SJSA1 (cell line): ENCODE measurements around the gene DCP1A. TPM values are rescaled to one million over a fixed set of nuclear protein-coding genes. Genes with fewer than 3 reads are reported as not detected.
"Not testable (repeated sequence)": the region's sequence is repeated elsewhere in the genome, so short reads cannot be mapped to it uniquely, and the experiment has no call there.

ENCODE experiments used
- DNase-seq, 2 experiments: peaks; one replicate each; pipeline ENCODE4 v3.0.0-alpha.2; 2015 to 2020; ENCODE audit warnings: low spot score in 2 of 2, low read depth in 1 of 2
- H3K27ac ChIP-seq: fragments of 250-450 bp; sonication (Bioruptor Pico); 2 replicates; pipeline ENCODE4 v1.5.1; 2020; ENCODE audit warnings: mild to moderate bottlenecking, moderate library complexity
- H3K27me3 ChIP-seq: fragments of 250-450 bp; sonication (Bioruptor Pico); replicated peaks from 2 replicates; pipeline ENCODE4 v1.5.1; 2020; ENCODE audit warnings: mild to moderate bottlenecking, moderate library complexity
- H3K36me3 ChIP-seq: fragments of 250-450 bp; sonication (Bioruptor Pico); 2 replicates; pipeline ENCODE4 v1.5.1; 2020; ENCODE audit warnings: mild to moderate bottlenecking
- H3K4me1 ChIP-seq: fragments of 250-450 bp; sonication (Bioruptor Pico); replicated peaks from 2 replicates; pipeline ENCODE4 v1.6.1; 2021; ENCODE audit warnings: mild to moderate bottlenecking
- H3K4me3 ChIP-seq: fragments of 250-450 bp; sonication (Bioruptor Pico); 2 replicates; pipeline ENCODE4 v1.5.1; 2020; ENCODE audit warnings: mild to moderate bottlenecking
- H3K9me3 ChIP-seq: fragments of 250-450 bp; sonication (Bioruptor Pico); replicated peaks from 2 replicates; pipeline ENCODE4 v1.5.1; 2020; ENCODE audit warnings: mild to moderate bottlenecking
- total RNA-seq: library from RNA; depleted of rRNA; stranded (reverse); fragments of >200 nt; shearing (Covaris generic); gene quantifications from 2 replicates; pipeline ENCODE4 v1.2.3, GENCODE V29; 2014

Gene DCP1A
- total RNA-seq, 1 experiment from 2014 or later, result 15.2 TPM

DNA sequence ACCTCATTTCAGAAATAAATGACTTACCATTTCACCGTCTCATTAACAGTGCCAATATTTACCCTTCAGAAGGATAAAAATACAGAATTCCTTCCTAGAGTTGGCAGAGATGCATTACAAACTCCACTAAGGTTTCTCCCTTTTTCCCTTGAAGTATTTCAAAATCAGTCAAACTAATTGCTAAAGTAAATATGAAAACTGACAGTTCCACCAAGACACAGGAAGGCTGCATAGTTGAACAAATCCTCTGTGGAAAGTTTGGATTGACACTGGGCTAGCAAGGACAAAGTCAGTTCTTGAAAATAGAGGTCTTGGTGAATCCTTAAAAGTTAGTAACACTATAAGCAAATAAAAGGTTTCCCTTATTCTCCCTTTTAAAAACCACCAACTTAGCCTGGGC is 34.5 kb downstream of the DCP1A start:
- no peak for DNase-seq
- H3K36me3 ChIP-seq, result peaks cover 43% of the 10 kb centered on the region

DNA sequence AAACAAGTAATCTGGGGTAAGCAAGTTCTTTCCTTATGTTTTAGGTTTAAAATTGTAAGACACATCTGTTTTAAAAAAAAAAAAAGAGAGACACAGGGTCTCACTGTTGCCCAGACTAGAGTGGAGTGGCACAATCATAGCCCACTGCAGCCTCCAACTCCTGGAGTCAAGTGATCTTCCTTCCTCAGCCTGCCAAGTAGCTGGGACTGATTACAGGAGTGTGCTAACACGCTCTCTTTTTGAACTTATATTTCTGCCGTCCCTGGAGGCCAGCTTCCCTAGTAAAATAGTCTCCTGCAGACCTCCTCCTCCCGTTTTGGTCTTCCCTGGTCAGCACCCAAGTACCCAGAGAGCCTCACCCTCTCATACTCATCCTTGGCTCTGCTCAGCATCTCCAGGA is 35.5 kb downstream of the DCP1A start:
- Histone ChIP-seq H3K27me3 (no peaks in the 10 kb centered on the region), H3K27ac (no peak overlapping the region), H3K36me3 (peaks cover 41% of the 10 kb centered on the region), H3K4me3 (no peak overlapping the region), H3K4me1 (no peaks in the 10 kb centered on the region), H3K9me3 (no peaks in the 10 kb centered on the region)
- no peak for DNase-seq

More for the DNA sequence above, 34.5 kb downstream of the DCP1A start:
- Histone ChIP-seq H3K27me3 (no peaks in the 10 kb centered on the region), H3K4me1 (no peaks in the 10 kb centered on the region), H3K9me3 (no peaks in the 10 kb centered on the region), H3K4me3 (no peak overlapping the region), H3K27ac (no peak overlapping the region)

DNA sequence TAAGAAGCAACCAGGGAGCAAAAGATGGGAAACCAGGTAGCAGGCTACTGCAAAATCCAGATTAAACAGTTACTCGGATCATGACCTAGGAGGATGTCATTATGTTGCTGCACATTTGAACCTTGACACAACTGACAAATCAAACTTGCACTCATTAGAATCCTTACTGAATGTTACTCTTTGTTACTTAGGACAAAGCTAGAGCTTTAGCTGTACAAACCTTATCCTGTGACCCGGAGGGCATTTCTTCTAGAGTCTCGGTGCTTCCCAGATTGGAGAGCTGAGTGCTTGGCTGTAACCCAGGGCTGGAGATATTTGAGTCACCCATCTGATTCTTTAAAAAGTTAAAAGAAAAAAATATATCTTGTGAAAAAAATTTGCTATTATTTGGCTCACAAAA is 43.4 kb downstream of the DCP1A start:
- peaks cover 44% of the 10 kb centered on the region for H3K36me3 ChIP-seq
- H3K4me1 ChIP-seq, result peaks cover 5% of the 10 kb centered on the region
- H3K9me3 ChIP-seq, result no peaks in the 10 kb centered on the region
- H3K4me3 ChIP-seq, result no peak overlapping the region
- H3K27me3 ChIP-seq, result no peaks in the 10 kb centered on the region
- no peak for DNase-seq
- no peak overlapping the region for H3K27ac ChIP-seq

DNA sequence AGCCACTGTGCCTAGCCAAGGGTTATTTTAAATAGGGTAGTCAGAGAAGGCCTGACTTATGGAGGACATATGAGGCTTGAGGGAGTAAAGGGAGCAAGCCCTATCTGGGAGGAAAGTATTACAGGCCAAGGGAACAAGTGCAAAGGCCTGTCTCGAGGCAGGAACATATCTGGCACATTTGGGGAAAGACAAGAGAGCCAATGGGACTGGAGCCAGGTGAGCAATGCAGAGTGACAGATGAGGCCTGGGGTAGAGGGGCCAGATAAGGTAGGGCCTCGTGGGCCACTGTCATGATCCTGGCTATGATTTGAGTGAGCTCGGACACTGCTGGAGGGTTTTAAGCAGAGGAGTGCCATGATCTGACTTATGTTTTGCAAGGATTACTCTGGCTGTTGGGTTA is 43.8 kb downstream of the DCP1A start:
- Histone ChIP-seq H3K27me3 (no peaks in the 10 kb centered on the region), H3K9me3 (no peaks in the 10 kb centered on the region), H3K4me1 (peaks cover 5% of the 10 kb centered on the region), H3K4me3 (no peak overlapping the region), H3K36me3 (peaks cover 44% of the 10 kb centered on the region), H3K27ac (no peak overlapping the region)
- no peak for DNase-seq

DNA sequence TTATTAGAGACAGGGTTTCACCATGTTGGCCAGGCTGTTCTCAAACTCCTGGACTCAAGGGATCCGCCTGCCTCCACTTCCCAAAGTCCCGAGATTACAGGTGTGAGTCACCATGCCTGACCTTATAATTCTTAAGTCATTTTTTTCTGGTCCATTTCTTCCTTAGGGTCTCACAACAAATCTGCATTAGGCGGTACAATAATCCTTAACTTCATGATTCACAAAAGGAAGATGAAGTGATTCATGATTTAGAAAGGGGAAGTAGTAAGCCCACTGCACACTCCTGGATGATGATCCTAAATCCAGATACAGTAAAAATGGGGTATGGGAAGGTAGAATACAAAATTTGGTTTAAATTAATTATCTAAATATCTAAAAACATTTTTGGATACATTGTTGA is 46.5 kb downstream of the DCP1A start:
- DNase-seq, result no peak
- Histone ChIP-seq H3K27ac (no peak overlapping the region), H3K4me3 (no peak overlapping the region), H3K36me3 (peaks cover 43% of the 10 kb centered on the region), H3K9me3 (no peaks in the 10 kb centered on the region), H3K27me3 (no peaks in the 10 kb centered on the region), H3K4me1 (peaks cover 5% of the 10 kb centered on the region)

DNA sequence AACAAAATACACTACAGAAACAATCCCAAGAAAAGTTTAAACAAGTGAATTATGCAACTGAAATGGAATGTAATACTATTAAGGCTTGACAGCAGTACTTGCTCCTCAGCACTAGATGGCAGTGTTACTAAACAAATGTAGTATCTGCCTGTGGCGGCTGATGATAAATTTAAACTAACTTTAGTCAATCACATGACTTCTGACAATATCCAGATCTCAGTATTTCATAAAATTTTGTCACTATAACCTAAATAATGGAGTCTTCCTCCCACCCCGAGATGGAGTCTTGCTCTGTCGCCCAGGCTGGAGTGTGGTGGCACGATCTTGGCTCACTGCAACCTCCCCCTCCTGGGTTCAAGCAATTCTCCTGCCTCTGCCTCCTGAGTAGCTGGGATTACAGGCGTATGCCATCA is 47.7 kb downstream of the DCP1A start:
- H3K27ac ChIP-seq, H3K4me1 ChIP-seq, H3K9me3 ChIP-seq, H3K27me3 ChIP-seq, H3K4me3 ChIP-seq: not testable (repeated sequence)
- DNase-seq, result peak in 1 of 2 experiments; percentile 44
- peaks cover 43% of the 10 kb centered on the region for H3K36me3 ChIP-seq

DNA sequence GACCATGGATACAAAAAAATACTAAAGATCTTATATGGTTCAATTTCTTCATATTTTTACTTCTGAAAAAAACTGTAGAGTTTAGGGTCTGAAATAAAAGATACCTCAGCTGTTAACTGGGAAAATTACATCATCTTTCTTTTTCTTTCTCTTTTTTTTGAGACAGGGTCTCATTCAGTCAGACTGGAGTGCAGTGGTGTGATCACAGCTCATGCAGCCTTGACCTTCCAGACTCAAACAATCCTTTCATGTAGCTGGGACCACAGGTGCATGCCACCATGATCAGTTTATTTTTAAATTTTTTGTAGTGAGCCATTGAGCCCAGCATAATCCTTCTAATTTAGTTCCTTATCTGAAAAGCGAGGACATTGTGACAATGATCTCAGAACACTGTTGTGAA is 51.9 kb downstream of the DCP1A start:
- no peak overlapping the region for H3K4me3 ChIP-seq
- peaks cover 24% of the 10 kb centered on the region for H3K36me3 ChIP-seq
- peaks cover 5% of the 10 kb centered on the region for H3K4me1 ChIP-seq
- H3K27me3 ChIP-seq, result no peaks in the 10 kb centered on the region
- H3K27ac ChIP-seq, result no peak overlapping the region
- DNase-seq, result no peak
- H3K9me3 ChIP-seq, result no peaks in the 10 kb centered on the region

DNA sequence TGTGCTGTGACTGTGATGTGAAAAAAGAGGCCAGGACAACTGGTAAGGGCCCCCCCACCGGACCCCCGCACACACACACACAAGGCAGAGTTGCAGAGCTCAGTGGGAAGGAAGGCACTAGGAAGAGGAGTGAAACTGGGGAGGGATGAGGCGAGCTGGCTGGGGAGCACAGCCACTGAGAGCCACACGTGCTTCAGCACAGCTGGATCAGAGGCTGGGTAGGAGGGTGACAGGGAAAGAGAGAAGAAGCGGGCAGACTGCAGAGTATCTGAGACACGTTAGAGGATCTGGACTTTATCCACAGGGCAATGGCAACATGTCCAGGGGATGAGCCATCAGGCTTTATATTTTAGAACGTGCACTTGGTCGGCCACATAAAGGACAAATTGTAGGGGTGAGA is 53.5 kb downstream of the DCP1A start:
- no peaks in the 10 kb centered on the region for H3K27me3 ChIP-seq
- no peak for DNase-seq
- H3K9me3 ChIP-seq, result no peaks in the 10 kb centered on the region
- H3K36me3 ChIP-seq, result peaks cover 19% of the 10 kb centered on the region
- no peaks in the 10 kb centered on the region for H3K4me1 ChIP-seq
- H3K27ac ChIP-seq, result no peak overlapping the region
- H3K4me3 ChIP-seq, result no peak overlapping the region

DNA sequence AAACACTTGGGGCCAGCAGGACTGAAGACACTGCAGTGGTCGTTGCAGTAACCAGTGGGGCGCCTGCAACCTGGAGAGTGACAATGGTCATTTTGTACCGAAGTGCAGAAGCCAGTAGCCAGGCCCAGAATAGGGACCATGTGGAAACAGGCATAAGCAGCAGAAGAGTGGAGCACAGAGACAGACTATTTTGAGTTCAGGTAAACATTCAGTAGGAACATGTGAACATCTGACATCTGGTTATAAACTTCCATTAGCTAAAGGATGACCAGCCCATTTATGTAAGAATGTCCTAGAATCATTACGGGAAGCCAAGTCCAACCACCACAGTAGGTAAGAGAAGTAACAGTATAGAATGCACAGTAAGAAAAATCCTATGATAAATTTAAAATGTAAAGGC is 59.1 kb downstream of the DCP1A start:
- no peaks in the 10 kb centered on the region for H3K4me1 ChIP-seq
- no peak overlapping the region for H3K27ac ChIP-seq
- H3K9me3 ChIP-seq, result no peaks in the 10 kb centered on the region
- H3K4me3 ChIP-seq, result no peak overlapping the region
- H3K36me3 ChIP-seq, result peaks cover 28% of the 10 kb centered on the region
- H3K27me3 ChIP-seq, result no peaks in the 10 kb centered on the region
- no peak for DNase-seq

DNA sequence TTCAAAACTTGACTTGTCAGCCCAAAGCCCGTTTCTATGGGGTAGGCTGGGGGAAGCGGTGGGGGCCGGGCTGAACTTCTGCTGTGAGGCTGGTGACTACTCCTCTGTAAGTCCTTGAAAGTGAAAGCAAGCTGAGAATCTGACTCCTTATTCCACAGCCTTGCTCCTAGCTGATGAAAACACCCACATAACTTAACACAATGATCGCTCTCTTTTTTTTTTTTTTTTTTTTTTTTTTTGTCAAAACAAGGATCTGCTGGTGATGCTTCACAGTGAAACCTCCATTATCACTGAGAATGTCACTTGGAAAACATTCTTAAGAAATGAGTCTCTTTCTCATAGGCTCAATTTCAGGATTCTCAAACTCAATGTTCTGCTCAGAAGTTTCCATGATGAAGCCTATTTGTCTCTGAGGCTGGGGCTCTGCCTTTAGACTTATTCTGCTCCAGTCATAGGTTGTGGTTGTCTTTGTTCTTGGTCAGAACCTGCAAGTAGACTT is 60.2 kb downstream of the DCP1A start:
- Histone ChIP-seq H3K9me3 (no peaks in the 10 kb centered on the region), H3K4me3 (no peak overlapping the region), H3K27me3 (no peaks in the 10 kb centered on the region), H3K36me3 (peaks cover 28% of the 10 kb centered on the region), H3K27ac (no peak overlapping the region), H3K4me1 (no peaks in the 10 kb centered on the region)
- DNase-seq, result no peak

DNA sequence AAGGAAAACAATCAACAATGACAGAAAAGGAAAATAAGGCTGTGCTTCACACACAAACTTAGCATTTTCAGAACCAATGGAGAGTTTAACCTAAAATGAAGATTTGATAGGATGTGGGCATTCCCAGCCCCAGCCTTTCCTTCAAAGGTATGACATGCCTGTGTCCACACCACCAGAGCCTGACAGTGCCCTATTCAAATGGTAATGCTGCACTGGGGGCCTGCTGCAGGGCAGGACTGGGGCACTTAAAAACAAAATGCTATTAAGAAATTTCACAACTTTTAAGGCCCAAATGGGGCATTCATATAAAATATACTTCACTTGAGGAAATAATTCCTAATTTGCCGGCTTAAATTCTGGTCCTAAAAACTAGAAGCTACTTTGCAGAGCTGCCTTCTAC is 60.6 kb downstream of the DCP1A start:
- H3K9me3 ChIP-seq, result no peaks in the 10 kb centered on the region

DNA sequence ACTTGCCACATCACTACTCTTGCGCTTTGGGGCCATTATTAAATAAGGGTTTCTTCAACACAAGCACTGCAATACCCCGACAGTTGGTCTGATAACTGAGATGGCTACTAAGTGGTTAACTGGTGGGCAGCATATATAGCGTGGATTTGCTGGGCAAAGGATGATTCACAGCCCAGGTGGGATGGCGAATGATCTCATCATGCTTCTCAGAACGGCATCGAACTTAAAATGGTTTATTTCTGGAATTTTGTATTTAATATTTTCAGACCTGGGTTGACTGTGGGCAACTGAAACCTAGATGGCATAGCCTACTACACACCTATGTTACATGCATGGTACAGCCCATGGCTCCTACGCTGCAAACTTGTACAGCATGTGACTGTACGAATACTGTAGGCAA is 64.8 kb downstream of the DCP1A start:
- Histone ChIP-seq H3K27ac (no peak overlapping the region), H3K4me3 (no peak overlapping the region), H3K36me3 (peaks cover 15% of the 10 kb centered on the region), H3K4me1 (no peaks in the 10 kb centered on the region), H3K9me3 (no peaks in the 10 kb centered on the region), H3K27me3 (no peaks in the 10 kb centered on the region)
- DNase-seq, result no peak

More for the DNA sequence above, 60.6 kb downstream of the DCP1A start:
- no peak overlapping the region for H3K4me3 ChIP-seq
- H3K36me3 ChIP-seq, result peaks cover 25% of the 10 kb centered on the region
- DNase-seq, result no peak
- H3K27me3 ChIP-seq, result no peaks in the 10 kb centered on the region
- H3K4me1 ChIP-seq, result no peaks in the 10 kb centered on the region
- no peak overlapping the region for H3K27ac ChIP-seq

DNA sequence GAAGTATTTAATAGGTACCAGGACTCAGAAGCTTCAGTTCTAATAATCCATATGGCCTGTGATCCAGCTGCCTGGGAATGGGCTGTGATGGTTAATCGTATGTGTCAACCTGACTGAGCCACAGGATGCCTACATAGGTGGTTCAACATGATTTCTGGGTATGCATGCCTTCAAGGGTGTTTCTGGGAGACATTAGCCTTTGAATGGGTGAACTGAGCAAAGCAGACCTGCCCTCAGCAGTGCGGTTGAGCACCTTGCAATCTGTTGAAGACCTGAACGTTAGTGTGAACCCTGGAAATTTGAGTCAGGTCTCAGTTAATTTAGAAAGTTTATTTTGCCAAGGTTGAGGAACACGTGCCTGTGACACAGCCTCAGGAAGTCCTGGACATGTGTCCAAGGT is 68.7 kb downstream of the DCP1A start:
- DNase-seq, result no peak
- Histone ChIP-seq H3K4me1 (no peaks in the 10 kb centered on the region), H3K27me3 (no peaks in the 10 kb centered on the region), H3K4me3 (no peak overlapping the region), H3K36me3 (no peaks in the 10 kb centered on the region), H3K27ac (no peak overlapping the region), H3K9me3 (no peaks in the 10 kb centered on the region)

DNA sequence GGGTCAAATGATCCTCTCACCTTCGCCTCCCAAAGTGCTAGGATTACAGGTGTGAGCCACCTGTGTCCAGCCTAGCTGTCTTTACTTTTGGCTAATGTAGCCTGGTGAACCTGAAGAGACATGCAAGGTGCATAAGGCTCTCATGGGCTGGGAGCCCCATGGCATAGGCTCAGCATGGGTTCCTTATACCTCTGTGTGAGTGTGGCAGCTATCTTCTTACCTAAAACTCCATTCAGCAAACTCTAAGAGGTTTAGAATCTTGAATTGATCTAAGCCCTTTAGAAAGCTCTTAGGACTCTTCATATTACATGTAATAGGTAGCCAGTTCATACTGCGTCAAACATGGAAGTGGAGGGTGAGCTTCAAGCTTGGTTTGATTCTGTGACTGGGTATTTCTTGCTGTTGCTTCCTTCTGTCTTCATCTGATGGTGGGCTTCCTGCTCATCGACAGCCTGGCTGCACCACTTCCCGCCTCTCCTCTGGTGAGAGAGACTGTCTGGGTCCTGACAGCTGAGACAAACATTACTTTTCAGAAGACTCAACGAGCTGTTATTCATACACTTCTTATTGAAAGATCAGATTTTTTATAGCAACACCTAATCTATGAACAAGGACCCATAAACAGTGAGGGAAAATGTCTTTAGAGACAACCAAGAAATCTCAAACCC is 72.3 kb downstream of the DCP1A start:
- no peaks in the 10 kb centered on the region for H3K27me3 ChIP-seq
- no peaks in the 10 kb centered on the region for H3K9me3 ChIP-seq
- peaks cover 13% of the 10 kb centered on the region for H3K4me1 ChIP-seq
- no peaks in the 10 kb centered on the region for H3K36me3 ChIP-seq
- no peak overlapping the region for H3K27ac ChIP-seq
- no peak for DNase-seq
- H3K4me3 ChIP-seq, result no peak overlapping the region

DNA sequence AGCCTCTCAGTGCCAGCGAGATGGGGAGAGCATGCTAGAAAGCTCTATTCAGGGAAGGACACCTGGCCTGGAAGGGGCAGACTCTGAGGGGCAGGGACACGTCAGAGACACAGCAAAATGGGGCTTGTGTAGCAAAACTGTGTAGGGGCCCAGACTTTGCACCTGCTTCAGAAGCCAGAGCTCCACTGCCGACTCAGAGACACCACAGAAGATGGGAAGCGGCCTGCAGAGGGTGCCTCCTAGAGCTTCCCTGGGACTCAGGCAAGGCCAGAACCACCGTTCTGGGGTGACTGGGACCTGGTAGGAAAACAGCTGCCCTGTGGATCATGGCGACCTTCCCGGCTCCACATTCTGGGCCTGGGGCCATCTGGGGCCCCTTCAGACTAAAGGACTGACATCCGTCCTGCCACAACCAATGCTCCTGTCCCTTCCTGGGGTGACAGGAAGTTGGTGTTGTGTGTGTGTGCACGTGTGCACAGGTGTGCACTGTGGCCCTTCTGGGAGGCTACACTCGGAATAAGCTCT is 74.1 kb downstream of the DCP1A start:
- H3K36me3 ChIP-seq, result no peaks in the 10 kb centered on the region
- no peak overlapping the region for H3K27ac ChIP-seq
- peaks cover 25% of the 10 kb centered on the region for H3K4me1 ChIP-seq
- no peaks in the 10 kb centered on the region for H3K27me3 ChIP-seq
- no peak overlapping the region for H3K4me3 ChIP-seq
- no peaks in the 10 kb centered on the region for H3K9me3 ChIP-seq
- DNase-seq, result no peak
